H9 (cell line): ENCODE measurements around the gene GRIP1. TPM values are rescaled to one million over a fixed set of nuclear protein-coding genes. Genes with fewer than 3 reads are reported as not detected.
A peak's percentile ranks its signal among the peaks of the same experiment; 100 is the strongest.

Experiments
- DNase-seq: peaks from one replicate; pipeline ENCODE4 v3.0.0-alpha.2; 2017
- H2AFZ ChIP-seq: one replicate; pipeline ENCODE4 v1.6.1; 2013; ENCODE audit warnings: mild to moderate bottlenecking, low read length, control low read depth, moderate library complexity
- H2AK5ac ChIP-seq: 2 replicates; pipeline ENCODE4 v1.6.1; 2013; ENCODE audit warnings: low read length, control low read depth, mixed read lengths; ENCODE audit not compliant: insufficient read length
- H2BK120ac ChIP-seq: one replicate; pipeline ENCODE4 v1.6.1; 2013; ENCODE audit warnings: low read depth, mild to moderate bottlenecking, low read length, control low read depth, inconsistent platforms; ENCODE audit not compliant: poor library complexity, severe bottlenecking
- H2BK12ac ChIP-seq: 2 replicates; pipeline ENCODE4 v1.6.1; 2013; ENCODE audit warnings: low read length, control low read depth, mixed read lengths, low read depth; ENCODE audit not compliant: insufficient read length
- H2BK15ac ChIP-seq: 2 replicates; pipeline ENCODE4 v1.6.1; 2013; ENCODE audit warnings: low read depth, low read length, control low read depth
- H2BK20ac ChIP-seq: one replicate; pipeline ENCODE4 v1.6.1; 2013; ENCODE audit warnings: low read depth, mild to moderate bottlenecking, low read length, control low read depth, inconsistent platforms; ENCODE audit not compliant: poor library complexity, severe bottlenecking
- H2BK5ac ChIP-seq: 2 replicates; pipeline ENCODE4 v1.6.1; 2013; ENCODE audit warnings: low read length, control low read depth, mixed read lengths; ENCODE audit not compliant: insufficient read length
- H3K14ac ChIP-seq: 2 replicates; pipeline ENCODE4 v1.6.1; 2013; ENCODE audit warnings: low read length, control low read depth; ENCODE audit not compliant: insufficient read depth
- H3K18ac ChIP-seq: 2 replicates; pipeline ENCODE4 v1.6.1; 2013; ENCODE audit warnings: low read depth, mild to moderate bottlenecking, mixed read lengths, low read length, control low read depth; ENCODE audit not compliant: insufficient read length
- H3K23ac ChIP-seq: 2 replicates; pipeline ENCODE4 v1.6.1; 2013; ENCODE audit warnings: low read length, control low read depth, mixed read lengths, low read depth; ENCODE audit not compliant: insufficient read length
- H3K23me2 ChIP-seq: 2 replicates; pipeline ENCODE4 v1.6.1; 2013; ENCODE audit warnings: low read depth, mild to moderate bottlenecking, mixed read lengths, low read length, control low read depth; ENCODE audit not compliant: insufficient read length, poor library complexity, severe bottlenecking
- H3K27ac ChIP-seq: 2 replicates; pipeline ENCODE4 v1.5.1; 2013; ENCODE audit warnings: low read length, control low read depth, mixed read lengths, low read depth; ENCODE audit not compliant: insufficient read length
- H3K27me3 ChIP-seq: 2 replicates; pipeline ENCODE4 v1.6.1; 2013; ENCODE audit warnings: low read length, control low read depth, inconsistent platforms; ENCODE audit not compliant: insufficient read depth
- H3K4ac ChIP-seq: 2 replicates; pipeline ENCODE4 v1.6.1; 2013; ENCODE audit warnings: low read depth, mild to moderate bottlenecking, control low read depth, inconsistent platforms, low read length, moderate library complexity
- H3K4me1 ChIP-seq: 2 replicates; pipeline ENCODE4 v1.6.1; 2013; ENCODE audit warnings: low read length, control low read depth, inconsistent platforms; ENCODE audit not compliant: insufficient read depth
- H3K4me2 ChIP-seq: 2 replicates; pipeline ENCODE4 v1.6.1; 2013; ENCODE audit warnings: low read length, control low read depth, mixed read lengths; ENCODE audit not compliant: insufficient read length, insufficient read depth
- H3K56ac ChIP-seq: 2 replicates; pipeline ENCODE4 v1.6.1; 2013; ENCODE audit warnings: low read depth, mild to moderate bottlenecking, mixed read lengths, low read length, control low read depth; ENCODE audit not compliant: insufficient read length
- H3K79me1 ChIP-seq: 2 replicates; pipeline ENCODE4 v1.6.1; 2013; ENCODE audit warnings: low read depth, mild to moderate bottlenecking, moderate library complexity, low read length, control low read depth, inconsistent platforms; ENCODE audit not compliant: insufficient read depth, poor library complexity, severe bottlenecking
- H3K79me2 ChIP-seq: 2 replicates; pipeline ENCODE4 v1.6.1; 2013; ENCODE audit warnings: low read length, control low read depth, inconsistent platforms; ENCODE audit not compliant: insufficient read depth
- H3K9ac ChIP-seq: 2 replicates; pipeline ENCODE4 v1.6.1; 2013; ENCODE audit warnings: low read length, control low read depth, mixed read lengths; ENCODE audit not compliant: insufficient read length; ENCODE audit errors: extremely low read depth
- H3K9me3 ChIP-seq: one replicate; pipeline ENCODE4 v1.6.1; 2013; ENCODE audit warnings: low read depth, low read length, inconsistent platforms; ENCODE audit not compliant: control insufficient read depth
- H3T11ph ChIP-seq: one replicate; pipeline ENCODE4 v1.6.1; 2013; ENCODE audit warnings: mild to moderate bottlenecking, low read length, control low read depth, inconsistent platforms
- H4K20me1 ChIP-seq: one replicate; pipeline ENCODE4 v1.6.1; 2013; ENCODE audit not compliant: control insufficient read depth, insufficient read length, insufficient read depth
- H4K5ac ChIP-seq: 2 replicates; pipeline ENCODE4 v1.6.1; 2013; ENCODE audit warnings: low read depth, mild to moderate bottlenecking, mixed read lengths, low read length, control low read depth; ENCODE audit not compliant: insufficient read length
- H4K8ac ChIP-seq: replicated peaks from 2 replicates; pipeline ENCODE4 v1.6.1; 2013; ENCODE audit warnings: low read length, control low read depth, mixed read lengths, low read depth; ENCODE audit not compliant: insufficient read length
- H4K91ac ChIP-seq: 2 replicates; pipeline ENCODE4 v1.6.1; 2013; ENCODE audit warnings: low read depth, mild to moderate bottlenecking, moderate library complexity, mixed read lengths, low read length, control low read depth; ENCODE audit not compliant: insufficient read length
- H3K27ac Mint-ChIP-seq, 3 experiments: 2 replicates in 2 of 3; 3 replicates in 1 of 3; pipeline ENCODE4 v1.8.0; 2020 to 2021; ENCODE audit warnings: mixed read lengths in 3 of 3, mild to moderate bottlenecking in 1 of 3, moderate library complexity in 1 of 3
- H3K27me3 Mint-ChIP-seq: 2 replicates; pipeline ENCODE4 v1.8.0; 2021; ENCODE audit warnings: low read depth, mild to moderate bottlenecking, moderate library complexity, mixed read lengths
- H3K36me3 Mint-ChIP-seq, 3 experiments: 2 replicates in 2 of 3; 3 replicates in 1 of 3; pipeline ENCODE4 v1.8.0; 2020 to 2021; ENCODE audit warnings: low read depth in 3 of 3, mixed read lengths in 3 of 3; ENCODE audit not compliant: insufficient read depth in 1 of 3
- H3K4me1 Mint-ChIP-seq, 2 experiments: 2 replicates each; pipeline ENCODE4 v1.8.0; 2020; ENCODE audit warnings: mixed read lengths in 2 of 2
- H3K4me3 Mint-ChIP-seq, 2 experiments: 2 replicates in 1 of 2; 3 replicates in 1 of 2; pipeline ENCODE4 v1.8.0; 2020 to 2021; ENCODE audit warnings: mild to moderate bottlenecking in 2 of 2, mixed read lengths in 2 of 2, moderate library complexity in 1 of 2
- H3K9me3 Mint-ChIP-seq, 2 experiments: 2 replicates in 1 of 2; 3 replicates in 1 of 2; pipeline ENCODE4 v1.8.0; 2020; ENCODE audit warnings: mild to moderate bottlenecking in 2 of 2, mixed read lengths in 2 of 2, moderate library complexity in 1 of 2
- CTCF ChIP-seq: fragments of 200-600 bp; sonication (generic); conservative IDR thresholded peaks from 3 replicates; pipeline ENCODE4 v1.8.0; 2021; ENCODE audit warnings: antibody characterized with exemption, mild to moderate bottlenecking
- whole genome bisulfite sequencing: extraction: QIAGEN DNeasy Blood & Tissue Kit; methylation state at CpG from one replicate; pipeline ENCODE4 v1.1.7; 2013; ENCODE audit warnings: missing lambda C conversion rate, low lambda C conversion rate, mixed read lengths; ENCODE audit not compliant: insufficient read length; ENCODE audit errors: extremely low coverage; 5-methylcytosine and 5-hydroxymethylcytosine counted together
- total RNA-seq: library from RNA; stranded (reverse); gene quantifications from 2 replicates; pipeline ENCODE4 v1.2.1, GENCODE V29; 2021

GRIP1 gene
- total RNA-seq, 1 experiment from 2014 or later = 19.5 TPM

- peaks cover 15 to 17% of the 10 kb centered on the region in 2 experiments for H3K4me1 Mint-ChIP-seq
- peaks cover 0 to 1% (median 0%) of the 10 kb centered on the region in 3 experiments; a peak in 1 of 7 replicates for H3K36me3 Mint-ChIP-seq
- H4K91ac ChIP-seq = no peak overlapping the region
- H2BK20ac ChIP-seq = no peak overlapping the region
- no peak overlapping the region for H3K27ac Mint-ChIP-seq
- H3K14ac ChIP-seq = no peak overlapping the region
- H2BK12ac ChIP-seq = no peak overlapping the region
- H3K27me3 Mint-ChIP-seq = no peaks in the 10 kb centered on the region
- H3T11ph ChIP-seq = no peak overlapping the region
- peaks cover 0 to 3% of the 10 kb centered on the region in 2 experiments; a peak in 1 of 5 replicates for H3K9me3 Mint-ChIP-seq
- TF ChIP-seq CTCF = no peak
- no peak overlapping the region for H3K9ac ChIP-seq
- no peak overlapping the region for H3K23ac ChIP-seq
- H2BK5ac ChIP-seq = no peak overlapping the region
- no peak overlapping the region for H3K4me3 Mint-ChIP-seq
- peak overlapping the region; percentile 10 for H3K4me2 ChIP-seq
- H3K27ac ChIP-seq = no peak overlapping the region
- H3K4me1 ChIP-seq = 0 out of 2 replicates have a peak, but pooled peaks cover 2% of the 10 kb centered on the region
- no peak overlapping the region for H2AFZ ChIP-seq
- H2BK120ac ChIP-seq = no peak overlapping the region
- H3K4ac ChIP-seq = no peak overlapping the region
- no peaks in the 10 kb centered on the region for H3K9me3 ChIP-seq
- no peak overlapping the region for H2BK15ac ChIP-seq
- WGBS = no CpG with 5 or more reads among the region's 3 CpGs
- H4K5ac ChIP-seq = no peak overlapping the region
- H3K56ac ChIP-seq = no peak overlapping the region
- no peaks in the 10 kb centered on the region for H3K23me2 ChIP-seq
- no peaks in the 10 kb centered on the region for H3K27me3 ChIP-seq
- H3K79me2 ChIP-seq = no peaks in the 10 kb centered on the region
- no peak overlapping the region for H3K18ac ChIP-seq
- no peaks in the 10 kb centered on the region for H3K79me1 ChIP-seq
- no peak overlapping the region for H4K8ac ChIP-seq
- no peaks in the 10 kb centered on the region for H4K20me1 ChIP-seq
- no peak overlapping the region for H2AK5ac ChIP-seq
- no peak for DNase-seq
Observed at GRCh38 chr12:66589095-66589494, 89.8 kb downstream of the GRIP1 start.
